ENCODE data around the gene MECP2. TPM values are rescaled to one million over a fixed set of nuclear protein-coding genes. Genes with fewer than 3 reads are reported as not detected.
A peak's percentile ranks its signal among the peaks of the same experiment; 100 is the strongest.

MECP2 gene
- total RNA-seq, 1 donor from 2014 or later, result 32.8 TPM

DNA sequence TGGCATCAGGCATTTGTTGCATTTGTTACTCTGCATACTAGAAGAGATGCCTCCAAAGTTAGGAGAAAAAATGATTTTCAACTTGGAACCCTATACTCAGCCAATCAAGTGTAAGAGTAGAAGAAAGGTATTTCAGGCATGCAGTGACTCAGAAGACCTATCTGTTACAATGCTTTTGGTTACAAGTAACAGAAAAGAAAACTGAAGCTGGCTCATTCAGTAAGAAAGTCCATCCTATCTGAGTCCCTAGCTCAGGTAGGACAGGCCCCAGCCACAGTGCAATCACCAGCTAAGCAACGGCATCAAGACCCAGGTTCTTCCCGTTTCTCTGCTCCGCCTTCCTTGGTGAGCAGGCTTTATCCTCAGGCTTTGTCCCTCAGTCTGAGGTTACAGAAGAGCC is 23.3 kb downstream of the MECP2 start:
- ATAC-seq (no peak), DNase-seq (ENCODE audit: missing footprints) (no peak)
- intact Hi-C loops (cut with DNase I), result no loop called here

DNA sequence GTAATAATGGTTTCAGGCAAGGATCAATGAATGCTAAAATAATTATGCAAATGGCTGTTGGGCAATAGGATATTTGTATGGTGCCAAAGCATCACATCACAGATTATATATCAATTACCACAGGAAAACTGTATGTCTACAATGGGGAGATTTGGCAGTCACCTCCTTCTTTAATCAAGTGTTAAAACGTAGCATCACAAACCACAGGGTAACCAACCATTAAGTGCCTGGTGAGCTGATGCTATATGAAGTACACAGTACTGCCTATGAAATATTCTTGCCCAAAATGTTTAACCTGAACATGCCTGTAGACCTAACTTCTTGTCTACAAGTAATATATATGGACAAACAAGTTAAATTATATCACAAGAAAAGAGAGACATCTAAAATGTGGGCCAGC is 25.3 kb downstream of the MECP2 start:
- ATAC-seq, result no peak
- DNase-seq (ENCODE audit: missing footprints), result no peak
- intact Hi-C loops (cut with DNase I), result no loop called here

DNA sequence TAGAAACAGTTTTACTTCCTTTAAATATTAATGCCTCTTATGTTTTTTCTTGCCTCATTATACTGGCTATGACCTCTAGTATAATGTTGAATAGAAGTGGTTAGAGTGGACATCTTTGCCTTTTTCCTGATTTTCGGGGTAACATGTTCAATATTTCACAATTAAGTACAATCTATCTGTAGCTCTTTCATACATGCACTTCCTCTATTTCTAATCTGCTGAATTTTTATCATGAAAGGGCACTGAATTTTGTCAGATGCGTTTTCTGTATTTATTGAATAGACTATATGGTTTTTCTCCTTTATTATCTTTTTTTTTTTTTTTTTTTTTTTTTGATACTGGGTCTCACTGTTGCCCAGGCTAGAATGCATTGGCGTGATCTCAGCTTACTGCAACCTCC is 29.0 kb downstream of the MECP2 start:
- DNase-seq (ENCODE audit: missing footprints), result no peak

DNA sequence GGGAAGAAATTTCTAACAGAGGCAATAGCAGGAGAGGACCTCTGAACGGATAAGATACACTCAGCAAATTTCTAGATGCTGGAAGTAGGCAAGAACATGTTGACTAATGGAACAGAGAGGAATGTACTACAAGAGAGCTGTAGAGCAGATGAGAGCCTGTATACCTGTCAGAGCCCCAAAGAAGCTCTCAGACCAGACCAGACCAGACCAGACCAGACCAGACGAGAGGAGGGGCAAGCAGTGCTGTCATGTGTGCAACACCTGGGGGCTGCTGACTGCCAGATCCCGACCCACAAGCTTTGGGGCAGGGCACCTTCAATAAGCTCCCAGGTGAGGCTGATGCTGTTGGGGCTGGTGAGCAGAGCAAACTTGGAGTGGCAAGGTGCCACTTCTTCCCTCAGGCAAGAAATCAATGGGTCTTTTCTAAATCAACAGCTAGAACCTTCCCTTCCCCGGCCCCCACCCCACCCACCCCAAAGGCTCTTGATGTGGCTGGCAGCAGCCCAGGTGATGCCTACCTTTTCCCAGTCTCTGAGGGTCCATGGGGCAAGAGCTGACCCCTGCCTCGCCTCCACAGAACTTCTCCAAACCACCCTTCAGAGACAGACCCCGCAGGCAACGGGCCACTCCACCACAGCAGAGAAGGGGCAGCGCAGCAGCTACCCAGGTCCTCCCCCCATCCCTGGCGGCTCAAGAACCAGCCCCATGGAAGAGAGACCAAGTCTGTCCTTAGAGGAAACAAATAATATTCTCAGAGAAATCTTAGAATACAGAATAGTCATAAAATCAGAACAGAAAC is 32.7 kb downstream of the MECP2 start:
- DNase-seq (ENCODE audit: missing footprints) (no peak), ATAC-seq (no peak)
- intact Hi-C loops (cut with DNase I), result no loop called here

More for the DNA sequence above, 29.0 kb downstream of the MECP2 start:
- no peak for ATAC-seq
- intact Hi-C loops (cut with DNase I), result no loop called here

DNA sequence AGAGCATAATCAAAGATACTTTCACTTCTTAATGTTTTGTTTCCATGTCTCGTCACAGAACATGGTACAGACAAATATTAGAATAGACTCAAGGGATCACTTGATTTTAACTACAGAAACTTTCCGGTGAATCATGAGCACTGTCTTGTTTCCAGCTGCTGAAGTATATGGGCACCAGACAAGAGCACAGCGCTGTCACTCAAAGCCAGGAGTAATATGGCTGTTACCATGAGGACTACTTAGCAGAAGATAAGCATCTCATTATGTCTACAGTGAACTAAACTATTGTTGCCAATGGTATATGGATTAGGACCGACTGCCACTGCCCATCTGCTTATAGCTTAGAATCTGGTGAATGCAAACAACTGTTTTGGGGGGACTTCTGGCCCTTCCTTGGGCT is 34.3 kb downstream of the MECP2 start:
- DNase-seq (ENCODE audit: missing footprints), result no peak
- intact Hi-C loops (cut with DNase I), result no loop called here
- no peak for ATAC-seq

DNA sequence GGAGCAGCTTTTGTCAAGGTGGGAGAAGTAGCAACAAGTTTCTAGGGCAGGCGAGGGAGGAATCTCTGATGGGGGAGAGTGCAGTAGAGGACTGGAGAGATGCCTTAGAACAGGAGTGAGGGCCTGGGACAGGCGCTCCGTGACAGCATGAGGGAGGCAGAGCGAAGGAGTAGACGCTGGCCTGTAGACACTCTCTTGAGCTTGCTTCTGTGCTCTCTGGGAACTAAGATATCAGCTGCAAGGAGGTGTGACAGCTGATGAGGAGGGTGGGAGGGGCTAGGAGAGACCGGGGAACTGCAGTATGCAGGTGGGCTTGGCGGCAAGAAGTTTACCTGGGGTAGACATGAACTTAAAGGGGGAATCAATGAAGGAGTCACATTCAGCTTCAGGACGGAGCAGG is 35.7 kb downstream of the MECP2 start:
- DNase-seq (ENCODE audit: missing footprints) (no peak), ATAC-seq (no peak)
- intact Hi-C loops (cut with DNase I), result no loop called here

DNA sequence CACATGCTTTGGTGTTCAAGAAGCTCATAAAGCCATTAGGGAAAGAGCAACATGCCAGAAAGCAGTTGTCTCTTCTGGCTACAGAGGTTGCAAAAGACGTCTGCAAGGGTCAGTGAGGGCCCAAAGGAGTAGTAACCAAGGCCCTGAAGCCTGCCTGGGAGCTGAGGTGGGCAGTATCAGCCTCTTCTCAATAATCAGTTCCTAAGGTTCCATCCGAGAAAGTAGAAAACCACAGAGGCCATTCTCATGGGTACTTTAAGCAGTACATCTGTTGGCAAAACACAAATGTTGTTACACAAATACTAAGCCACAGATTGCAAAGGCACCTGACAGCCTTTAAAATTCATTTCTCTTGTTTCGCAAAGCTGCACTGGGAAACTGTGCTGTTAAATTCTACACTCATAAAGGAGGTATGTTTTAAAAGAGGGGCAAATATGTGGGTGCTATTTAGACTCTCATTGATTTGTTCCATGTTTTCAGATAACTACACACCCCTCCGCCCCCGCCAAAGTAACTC is 37.7 kb downstream of the MECP2 start:
- ATAC-seq (no peak), DNase-seq (ENCODE audit: missing footprints) (no peak)
- intact Hi-C loops (cut with DNase I), result no loop called here

DNA sequence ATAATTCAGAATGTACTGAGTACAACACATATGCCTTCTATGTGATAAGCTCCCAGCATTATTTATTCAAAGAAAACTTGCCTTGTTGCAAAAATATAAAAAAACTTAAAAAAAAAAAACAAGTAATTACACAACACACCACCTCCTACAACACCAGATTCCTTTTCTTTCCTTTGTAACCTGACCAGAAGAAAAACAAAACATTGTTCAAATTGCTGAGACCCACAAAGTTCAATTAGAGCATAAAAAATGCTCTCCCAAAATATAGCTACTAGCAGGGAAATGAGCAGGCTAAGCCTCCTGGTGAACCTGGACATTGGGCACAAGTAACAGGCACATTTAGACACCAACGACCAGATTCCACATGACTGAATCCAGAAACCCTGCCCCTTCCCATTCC is 38.3 kb downstream of the MECP2 start:
- no peak for DNase-seq (ENCODE audit: missing footprints)
- ATAC-seq, result no peak
- intact Hi-C loops (cut with DNase I), result no loop called here

DNA sequence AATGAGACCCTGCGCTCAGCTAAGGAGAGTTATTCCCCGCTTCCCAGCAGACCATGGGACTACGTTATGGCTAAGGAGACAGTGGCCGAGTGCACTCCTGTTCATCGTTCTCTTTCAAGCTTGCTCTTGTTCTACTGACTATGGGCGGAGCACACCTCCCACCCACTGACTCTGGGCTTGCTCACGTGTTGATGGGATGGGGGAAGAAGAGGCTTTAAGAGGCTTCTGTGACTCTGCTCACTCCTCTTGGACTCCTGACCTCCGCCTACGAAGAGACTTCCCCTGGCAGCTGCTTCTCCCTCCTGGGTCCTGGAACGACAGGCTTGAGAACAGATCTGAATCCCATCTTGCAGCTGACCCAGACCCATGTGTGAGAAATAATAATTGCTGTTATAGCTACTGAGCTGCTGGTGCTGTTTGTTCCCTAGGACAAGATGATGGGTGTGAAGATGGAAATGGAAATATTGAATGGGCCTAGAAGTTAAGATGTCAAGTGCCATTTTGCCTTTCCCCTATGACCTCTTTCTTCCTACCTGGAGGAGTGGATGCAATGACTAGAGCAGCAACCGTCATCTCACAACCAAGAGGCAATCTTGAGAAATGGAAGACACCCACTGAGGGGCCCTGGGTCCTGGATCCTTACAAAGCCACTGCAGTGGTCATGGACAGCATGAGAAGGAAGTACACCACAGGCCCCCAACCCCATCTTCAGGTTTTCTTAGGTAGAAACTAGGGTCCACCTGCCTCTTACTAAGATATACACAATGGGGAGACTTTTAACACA is 39.1 kb downstream of the MECP2 start:
- DNase-seq (ENCODE audit: missing footprints) (no peak), ATAC-seq (no peak)
- intact Hi-C loops (cut with DNase I), result no loop called here

DNA sequence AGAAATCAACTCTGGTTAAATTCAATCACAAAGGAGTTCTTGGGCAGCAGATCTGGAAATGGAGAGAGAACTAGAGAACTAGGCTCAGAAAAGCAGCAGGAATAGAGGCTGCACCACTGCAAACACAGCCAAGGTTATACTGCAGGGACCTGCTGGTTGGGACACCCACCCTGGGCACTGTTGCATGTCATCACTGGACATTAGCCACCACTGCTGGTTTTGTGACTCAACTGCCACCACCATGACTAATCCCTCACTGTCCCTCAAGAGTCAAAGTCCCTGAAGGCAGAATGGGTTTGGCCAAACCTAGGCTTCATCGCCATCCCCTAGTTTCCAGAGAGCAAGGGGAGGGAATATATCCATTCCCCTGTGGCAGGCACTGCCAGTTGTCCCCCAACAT is 39.7 kb downstream of the MECP2 start:
- ATAC-seq (no peak), DNase-seq (ENCODE audit: missing footprints) (no peak)
- intact Hi-C loops (cut with DNase I), result no loop called here

DNA sequence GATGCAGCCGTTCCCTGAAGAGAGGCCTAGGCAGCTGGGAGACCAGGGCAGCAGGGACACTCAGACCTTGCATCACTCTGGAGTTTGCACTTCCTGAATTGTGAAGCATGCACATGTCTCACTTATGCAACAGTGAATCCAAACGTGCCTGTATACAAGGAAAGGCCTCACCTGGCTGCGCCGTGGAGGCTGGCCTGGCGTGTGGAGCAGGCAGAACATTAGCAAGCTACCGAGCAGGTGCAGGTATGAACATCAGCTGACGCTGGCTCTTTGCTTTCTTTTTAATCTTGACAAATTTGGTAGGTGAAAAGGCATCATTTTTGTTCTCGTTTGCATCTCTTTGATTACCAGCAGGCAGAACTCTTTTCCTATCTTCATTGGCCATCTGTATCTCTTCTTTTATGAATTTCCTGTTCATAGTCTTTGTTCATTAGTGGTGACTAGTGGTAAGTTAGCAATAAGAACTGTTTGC is 40.7 kb downstream of the MECP2 start:
- DNase-seq (ENCODE audit: missing footprints), result no peak
- ATAC-seq, result peak; percentile 28
- intact Hi-C loops (cut with DNase I), result no loop called here

DNA sequence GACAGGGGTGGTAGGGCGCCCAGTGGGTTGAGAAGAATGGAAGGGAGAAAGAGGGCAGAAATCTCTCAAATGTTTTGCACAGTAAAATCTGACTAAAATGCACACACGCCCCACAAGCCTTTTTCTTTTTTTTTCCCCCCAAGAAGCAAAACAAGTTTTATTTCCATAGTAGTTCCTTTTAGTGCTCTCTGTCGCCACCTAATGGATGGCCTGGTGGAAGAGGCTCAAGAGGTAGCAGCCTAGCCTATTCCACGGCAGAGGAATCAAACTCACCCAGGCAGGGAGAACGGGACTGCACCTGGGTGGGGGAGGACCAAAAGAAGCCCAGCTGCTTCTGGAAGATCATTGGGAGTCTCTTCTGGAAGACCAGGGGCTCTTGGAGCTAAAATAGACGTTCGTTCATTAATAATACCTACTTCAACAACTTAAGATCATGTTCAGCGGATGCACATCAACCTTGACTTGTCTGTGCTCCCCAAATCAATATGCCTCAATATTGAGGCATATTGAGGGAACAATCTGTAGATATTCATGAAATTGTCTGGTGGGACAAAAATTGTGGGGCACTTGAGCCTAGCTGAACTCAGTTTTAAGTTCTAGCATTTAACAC is 46.2 kb downstream of the MECP2 start:
- DNase-seq (ENCODE audit: missing footprints), result no peak
- no peak for ATAC-seq
- intact Hi-C loops (cut with DNase I), result no loop called here

DNA sequence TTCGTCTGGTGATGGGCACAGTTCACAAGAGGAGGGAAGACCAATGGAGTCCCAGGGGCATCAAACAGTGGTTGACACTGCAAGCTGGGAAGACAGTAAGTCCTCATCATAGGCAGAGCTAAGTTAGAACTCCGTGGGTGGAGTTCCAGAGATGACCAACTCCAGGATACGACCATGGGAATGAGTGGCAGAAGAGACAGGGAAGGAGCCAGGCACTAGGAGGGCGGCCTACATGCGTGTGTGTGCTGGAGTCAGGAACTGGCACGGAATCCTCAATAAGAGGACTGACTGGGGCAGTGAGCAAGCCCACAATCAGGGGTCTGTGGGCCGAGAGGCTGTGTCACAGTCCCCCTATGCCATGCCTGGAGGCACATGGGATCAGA is 47.4 kb downstream of the MECP2 start:
- intact Hi-C loops (cut with DNase I), result no loop called here
- ATAC-seq (no peak), DNase-seq (ENCODE audit: missing footprints) (no peak)

DNA sequence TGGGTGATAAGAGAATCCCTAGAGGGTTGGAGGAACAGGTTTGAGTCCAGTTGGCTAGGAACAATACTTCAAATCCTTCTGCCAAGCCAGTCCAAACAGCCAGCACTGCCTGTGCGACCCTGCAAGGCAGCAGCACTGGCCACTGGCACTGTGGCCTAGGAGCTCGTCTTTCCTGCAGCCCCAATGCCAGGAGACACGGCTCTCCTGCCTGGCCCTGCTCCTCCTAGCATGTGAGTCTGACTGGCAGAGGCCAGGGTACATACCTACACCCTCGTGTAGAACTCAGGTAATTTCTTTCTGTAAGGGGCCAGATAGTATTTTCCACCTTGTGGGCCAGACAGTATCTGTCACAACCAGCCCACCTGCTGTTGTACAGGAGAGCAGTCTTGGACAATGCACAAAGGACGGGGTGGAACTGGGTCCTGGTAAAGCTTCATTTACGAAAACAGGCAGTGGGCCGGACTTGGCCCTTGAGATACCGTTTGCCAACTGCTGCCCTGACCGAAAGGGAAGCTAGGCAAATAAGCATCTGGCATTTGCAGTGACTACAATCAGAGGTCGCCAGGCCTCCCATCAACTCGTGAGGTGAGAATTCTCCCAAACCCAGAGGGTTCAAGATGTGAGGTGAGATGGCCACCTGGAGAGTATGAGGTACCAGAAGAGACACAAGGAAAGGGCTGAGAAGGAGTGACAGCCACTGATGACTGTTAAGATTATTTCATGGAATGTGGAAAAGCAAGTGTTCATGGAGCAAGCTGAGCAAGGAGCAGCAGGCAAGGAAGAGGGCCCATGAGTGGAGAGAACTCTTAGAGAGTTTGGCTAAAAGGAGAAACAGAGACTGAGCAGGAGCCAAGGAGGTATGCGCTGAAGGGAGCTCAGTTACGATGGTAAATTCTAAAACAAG is 48.1 kb downstream of the MECP2 start:
- no peak for DNase-seq (ENCODE audit: missing footprints)
- ATAC-seq, result no peak
- intact Hi-C loops (cut with DNase I), result loop anchor here (5.0 kb wide), 2 partner anchors 33 to 37 kb away; no protein-coding TSS in a partner anchor

DNA sequence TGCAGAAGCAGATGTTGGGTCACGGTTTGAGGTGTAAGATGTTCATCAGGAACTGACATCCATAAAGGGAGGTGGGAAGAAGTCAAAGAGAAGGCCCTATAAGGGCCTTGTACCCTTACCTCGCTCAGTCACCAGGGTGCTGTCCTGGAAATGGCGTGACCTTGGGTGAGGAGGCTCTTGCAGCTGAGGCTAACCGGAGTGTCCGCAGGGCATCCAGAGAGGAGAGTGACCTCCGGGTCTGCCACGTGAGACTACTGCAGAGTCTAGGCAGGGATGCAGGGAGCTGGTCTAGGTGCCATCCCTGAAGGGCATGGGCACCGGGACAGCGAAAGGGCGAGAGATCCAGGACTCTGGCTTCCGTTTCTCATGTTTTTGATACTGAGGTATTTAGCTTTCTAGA is 49.1 kb downstream of the MECP2 start:
- DNase-seq (ENCODE audit: missing footprints) (no peak), ATAC-seq (no peak)
- intact Hi-C loops (cut with DNase I), result loop anchor here (5.0 kb wide), 2 partner anchors 34 to 36 kb away; no protein-coding TSS in a partner anchor

DNA sequence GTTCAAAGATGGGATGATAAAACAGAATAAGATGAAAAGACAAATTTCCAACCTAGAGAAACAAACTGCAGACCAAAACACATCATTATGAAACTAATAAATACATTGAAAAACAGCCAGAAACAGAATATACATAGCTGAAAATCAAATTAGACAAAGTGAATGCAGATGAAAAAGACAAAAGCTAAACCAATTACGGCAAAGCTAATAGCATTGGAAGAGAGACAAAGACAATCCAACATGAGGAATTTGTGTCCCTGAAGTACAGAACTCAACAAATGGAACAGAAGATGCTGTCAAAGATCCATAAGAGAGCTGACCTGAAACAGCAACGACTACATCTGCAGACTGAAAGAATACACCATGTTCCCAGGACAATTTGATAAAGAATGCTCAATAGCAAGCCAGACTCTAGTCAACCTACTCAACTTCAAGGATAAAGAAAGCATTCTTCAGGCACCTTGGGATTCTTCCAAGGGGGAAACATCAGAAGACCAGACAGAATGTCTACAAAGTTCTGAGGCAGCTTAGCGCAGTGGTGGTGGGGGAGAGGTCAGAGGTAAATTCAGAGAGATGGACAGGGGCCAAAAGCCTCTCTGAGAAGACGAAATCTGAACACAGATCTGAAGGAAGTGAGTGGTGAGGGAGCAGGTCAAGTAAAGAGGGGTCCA is 50.4 kb downstream of the MECP2 start:
- intact Hi-C loops (cut with DNase I), result loop anchor here (5.0 kb wide), 2 partner anchors 35 kb away; no protein-coding TSS in a partner anchor
- DNase-seq (ENCODE audit: missing footprints) (no peak), ATAC-seq (no peak)

DNA sequence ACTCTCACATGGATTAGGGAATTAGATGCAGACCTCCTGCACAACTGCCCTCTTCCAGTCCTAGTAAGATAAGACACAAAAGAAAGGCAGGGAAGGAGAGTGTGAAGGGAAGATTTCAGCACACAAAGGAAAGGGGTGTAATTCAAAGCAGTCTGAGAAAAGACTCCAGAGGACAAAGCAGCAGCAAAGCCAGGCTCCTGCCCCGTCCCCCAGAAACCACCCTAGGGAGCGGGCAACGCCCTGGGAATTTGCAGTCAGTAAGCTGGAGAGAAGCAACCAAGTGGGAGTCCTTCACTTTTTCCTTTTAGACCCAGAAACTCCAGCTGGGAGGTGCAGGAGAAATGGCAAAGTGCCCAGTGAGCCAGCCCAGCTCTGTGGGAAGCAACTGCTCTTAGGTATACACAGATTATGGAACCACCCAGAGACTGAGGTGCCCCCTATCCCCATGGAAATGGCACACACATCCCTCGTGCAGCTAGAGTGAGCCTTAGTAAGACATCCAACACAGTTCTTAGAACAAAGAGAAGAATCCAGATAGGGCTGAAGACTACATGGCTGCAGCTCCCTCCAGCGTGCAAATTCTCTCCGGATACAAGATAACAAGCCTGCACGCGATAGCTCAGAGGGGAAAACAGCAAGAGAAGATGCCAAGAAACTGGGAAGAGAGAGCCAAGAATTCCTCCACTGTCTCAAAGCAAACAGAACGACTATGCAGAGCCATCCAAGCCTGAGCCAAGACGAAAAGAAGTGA is 51.3 kb downstream of the MECP2 start:
- ATAC-seq (peak; percentile 80), DNase-seq (ENCODE audit: missing footprints) (no peak)
- intact Hi-C loops (cut with DNase I), result loop anchor here (5.0 kb wide), 2 partner anchors 34 to 36 kb away; no protein-coding TSS in a partner anchor
